NCI-H774 (cell line): ENCODE measurements around the gene KAZALD1.
A peak's percentile ranks its signal among the peaks of the same experiment; 100 is the strongest.

Experiments used
- DNase-seq: peaks from one replicate; lab custom pipeline; 2025; lab: John Stamatoyannopoulos, UW

KAZALD1 gene

DNA sequence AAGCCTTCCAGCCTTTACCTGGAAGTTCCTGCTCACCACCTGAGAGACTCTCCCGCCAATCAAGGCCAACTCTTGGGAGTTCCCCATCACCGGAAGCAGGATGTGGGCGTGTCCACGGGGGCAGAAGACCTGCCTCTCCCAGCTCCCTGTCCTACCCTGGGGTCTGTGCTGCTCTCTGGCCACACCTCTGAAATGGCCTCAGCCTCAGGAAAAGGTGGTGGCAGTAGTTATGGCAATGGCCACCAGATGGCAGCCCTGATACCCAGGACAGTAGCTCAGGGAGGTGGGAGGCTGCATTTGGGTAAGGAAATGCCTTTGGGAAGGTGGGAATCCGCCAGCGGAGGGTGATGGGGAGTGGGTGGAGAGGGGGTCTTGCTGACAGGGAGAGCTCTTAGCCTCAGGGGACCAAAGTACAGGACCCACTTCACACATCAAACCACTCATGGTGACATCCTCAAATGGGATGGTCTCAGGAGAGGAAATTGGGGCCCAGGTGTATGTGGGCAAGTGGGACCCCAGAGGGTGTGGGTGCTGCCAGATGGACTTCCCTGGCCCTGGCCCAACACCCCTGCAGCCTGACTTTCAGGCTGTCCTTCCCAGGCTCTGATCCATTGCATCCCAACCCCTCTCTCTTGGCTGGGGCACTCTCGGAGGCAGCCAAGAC, 33.9 kb downstream of the KAZALD1 start:
- DNase-seq: peak; percentile 56

DNA sequence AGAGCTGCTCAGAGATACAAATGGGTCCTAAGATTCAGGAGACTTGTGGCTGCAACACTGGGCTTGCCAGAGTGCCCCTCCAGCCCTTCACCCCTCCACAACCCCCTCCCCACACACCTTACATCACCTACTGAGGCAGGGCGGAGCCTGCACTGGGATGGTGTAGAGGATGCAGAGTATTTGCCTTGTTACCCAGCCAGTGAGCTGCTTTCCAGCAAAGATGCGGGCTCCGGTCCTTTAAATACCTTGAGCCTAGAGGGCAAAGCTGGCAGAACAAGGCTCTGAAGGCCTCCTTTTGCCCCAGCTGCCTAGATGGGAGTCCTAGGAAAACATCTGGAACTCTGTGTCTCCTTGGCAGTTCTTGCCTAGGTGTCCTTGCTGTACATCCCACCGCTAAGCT, 34.6 kb downstream of the KAZALD1 start:
- no peak for DNase-seq

DNA sequence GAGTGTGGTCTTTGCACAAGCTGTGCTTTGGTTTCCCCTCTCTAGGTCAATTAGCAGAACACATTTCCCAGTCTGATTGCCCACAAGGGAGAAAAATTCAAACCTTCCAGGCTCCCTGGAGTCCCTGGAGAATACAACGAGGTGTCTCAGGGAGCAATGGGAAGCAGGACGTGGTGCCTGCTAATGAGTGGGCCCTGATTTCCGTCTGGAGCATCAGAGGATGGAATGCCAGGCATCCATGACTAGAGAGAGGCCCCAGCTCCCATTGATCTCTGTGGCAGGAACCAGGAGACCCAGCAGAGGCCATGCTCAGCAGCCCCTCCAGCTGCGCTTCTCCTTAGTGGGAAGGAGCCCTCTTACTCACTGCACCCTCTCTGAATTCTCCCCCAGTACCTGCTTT, 36.1 kb downstream of the KAZALD1 start:
- DNase-seq: no peak

DNA sequence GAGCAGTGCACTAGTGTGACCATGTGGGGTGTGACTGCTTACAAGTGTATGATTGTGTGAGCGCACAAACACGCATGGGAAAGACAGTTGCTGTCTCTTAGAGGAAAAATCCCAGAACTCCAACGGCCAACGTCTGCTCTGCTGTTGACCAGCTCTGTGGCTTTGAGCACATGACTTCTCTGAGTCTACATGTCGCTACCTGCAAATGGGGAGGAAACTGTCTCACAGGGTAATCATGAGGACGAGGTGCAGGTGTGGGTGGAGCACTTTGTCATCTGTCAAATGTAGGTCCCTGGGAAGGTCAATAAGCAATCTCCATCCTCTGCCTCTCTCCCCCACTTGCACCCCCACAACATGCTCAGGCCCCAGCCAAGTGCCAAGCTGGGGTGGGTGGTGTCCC, 38.1 kb downstream of the KAZALD1 start:
- no peak for DNase-seq

DNA sequence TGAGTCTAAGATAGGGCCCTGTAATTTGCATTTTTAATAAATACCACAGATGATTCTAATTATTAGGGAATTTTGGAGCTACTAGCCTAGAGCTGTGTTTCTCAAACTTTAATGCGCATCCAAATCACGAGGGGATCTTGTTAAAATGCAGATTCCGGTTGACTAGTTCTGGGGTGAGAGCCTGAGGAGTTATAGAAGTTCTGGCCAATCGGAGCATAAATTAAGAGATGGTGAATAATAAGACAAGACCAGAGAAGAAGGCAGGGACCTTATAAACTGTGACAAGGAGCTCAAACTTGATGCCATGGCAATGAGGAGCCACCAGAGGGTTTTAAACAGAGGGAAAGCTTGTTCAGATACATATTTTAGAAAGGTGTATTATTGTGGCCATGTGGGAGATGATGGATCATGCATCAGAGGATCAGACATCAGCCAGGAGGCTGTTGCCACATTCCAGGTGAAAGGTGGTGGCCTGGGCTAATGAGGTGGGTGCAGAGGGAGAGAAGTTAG, 39.6 kb downstream of the KAZALD1 start:
- no peak for DNase-seq

DNA sequence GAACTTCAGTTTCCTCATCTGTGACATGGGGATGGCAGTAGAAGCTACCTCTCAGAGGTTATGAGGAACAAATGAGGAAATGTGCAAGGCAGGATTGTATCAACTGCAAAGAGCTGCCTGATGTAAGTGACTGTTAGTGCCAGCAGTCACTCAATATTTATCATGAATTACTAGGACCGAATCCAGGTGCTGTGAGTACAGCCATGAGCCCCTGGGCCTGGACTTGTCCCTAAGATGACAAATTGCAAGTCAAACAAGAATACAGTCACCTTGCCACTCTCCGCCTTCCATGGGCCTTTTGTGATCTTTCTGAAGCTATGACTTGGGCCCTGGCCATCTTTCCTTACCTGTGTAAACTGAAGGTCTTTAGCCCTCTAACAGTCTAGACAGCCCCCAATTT, 41.6 kb downstream of the KAZALD1 start:
- no peak for DNase-seq

DNA sequence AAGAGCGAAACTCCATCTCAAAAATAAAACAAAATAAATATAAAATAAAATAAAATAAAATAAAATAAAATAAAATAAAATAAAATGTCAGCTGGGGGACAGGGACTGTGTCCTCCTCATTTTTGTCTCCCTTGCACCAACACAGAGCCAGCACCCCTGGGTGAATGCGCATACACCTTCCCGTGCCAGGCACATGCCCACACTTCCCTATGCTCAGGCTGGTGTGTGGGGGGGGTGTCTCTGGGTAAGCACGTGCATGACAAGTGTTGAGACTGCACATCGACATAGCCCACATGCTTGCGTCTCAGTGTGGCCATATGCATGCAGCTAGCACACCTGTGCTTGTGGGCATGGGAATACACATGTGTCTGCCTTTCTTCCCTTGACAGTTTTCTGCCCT, 44.6 kb downstream of the KAZALD1 start:
- DNase-seq: no peak

DNA sequence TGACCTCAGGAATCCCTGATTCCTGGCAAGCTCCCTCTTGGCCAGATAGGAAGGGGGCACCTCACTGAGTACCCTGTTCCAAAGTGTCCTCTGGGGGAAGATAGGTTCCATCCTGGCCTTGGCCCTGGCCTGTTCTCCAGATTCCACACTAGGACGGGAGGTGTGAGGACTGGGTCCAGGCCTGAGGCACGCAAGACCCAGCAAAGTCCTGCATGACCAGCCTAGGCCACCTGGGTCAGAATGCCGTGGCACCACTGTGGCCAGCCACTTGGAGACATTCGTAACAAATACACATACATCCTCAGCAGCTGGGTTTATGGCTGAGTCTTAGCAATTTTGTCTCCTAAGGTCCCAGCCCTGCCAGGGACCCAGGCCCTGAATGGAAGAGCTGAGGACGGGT, 46.0 kb downstream of the KAZALD1 start:
- DNase-seq: no peak

DNA sequence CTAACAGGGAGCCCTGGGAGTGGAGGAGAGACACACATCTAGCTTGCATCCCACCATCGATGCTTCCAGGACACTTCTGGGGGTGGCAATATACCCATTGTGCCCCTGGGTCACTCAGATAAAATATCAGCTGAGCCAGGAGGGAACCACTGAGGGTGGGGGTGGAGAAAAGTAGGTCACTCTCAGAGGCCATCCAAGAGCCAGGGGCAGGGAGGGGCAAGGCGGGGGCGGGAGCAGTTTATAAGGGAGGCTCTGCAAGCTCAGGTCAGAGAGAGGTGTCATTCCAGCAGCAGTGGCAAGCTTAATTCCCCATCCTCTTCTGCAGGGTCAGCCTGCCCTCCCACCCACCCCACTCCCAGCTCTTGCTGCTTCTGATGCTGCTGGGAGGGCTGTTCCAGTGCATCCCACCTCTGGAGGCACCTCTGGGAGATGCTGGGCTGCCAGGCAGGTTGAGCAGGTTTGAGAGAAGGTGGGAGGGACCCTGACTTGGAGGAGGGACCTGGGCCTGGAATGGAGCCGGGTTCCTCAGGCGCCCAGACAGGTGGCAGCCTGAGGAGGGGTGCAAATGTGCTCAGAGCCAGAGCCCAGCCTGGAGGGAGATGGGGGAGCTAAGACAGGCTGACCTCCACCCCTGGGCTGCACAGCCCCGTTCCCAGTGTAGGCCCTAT, 49.2 kb downstream of the KAZALD1 start:
- DNase-seq: no peak

DNA sequence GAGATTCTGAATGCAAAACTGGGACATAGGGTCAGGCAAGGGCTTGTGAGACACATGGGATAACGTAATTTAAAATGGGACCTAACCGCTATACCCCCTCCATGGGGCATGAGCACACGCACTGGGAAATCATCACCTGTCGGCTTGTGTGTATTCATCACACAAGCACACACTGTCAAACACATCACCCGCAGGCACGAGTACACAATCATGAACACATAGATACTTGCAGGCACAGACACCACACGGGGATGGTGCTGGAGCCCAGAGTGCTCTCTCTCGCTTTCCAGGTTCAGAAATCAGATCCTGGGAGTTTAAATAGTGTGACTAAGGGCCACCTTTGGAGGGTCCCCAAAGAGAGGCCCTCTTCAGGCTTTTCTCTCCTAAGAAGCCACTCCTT, 49.8 kb downstream of the KAZALD1 start:
- no peak for DNase-seq

DNA sequence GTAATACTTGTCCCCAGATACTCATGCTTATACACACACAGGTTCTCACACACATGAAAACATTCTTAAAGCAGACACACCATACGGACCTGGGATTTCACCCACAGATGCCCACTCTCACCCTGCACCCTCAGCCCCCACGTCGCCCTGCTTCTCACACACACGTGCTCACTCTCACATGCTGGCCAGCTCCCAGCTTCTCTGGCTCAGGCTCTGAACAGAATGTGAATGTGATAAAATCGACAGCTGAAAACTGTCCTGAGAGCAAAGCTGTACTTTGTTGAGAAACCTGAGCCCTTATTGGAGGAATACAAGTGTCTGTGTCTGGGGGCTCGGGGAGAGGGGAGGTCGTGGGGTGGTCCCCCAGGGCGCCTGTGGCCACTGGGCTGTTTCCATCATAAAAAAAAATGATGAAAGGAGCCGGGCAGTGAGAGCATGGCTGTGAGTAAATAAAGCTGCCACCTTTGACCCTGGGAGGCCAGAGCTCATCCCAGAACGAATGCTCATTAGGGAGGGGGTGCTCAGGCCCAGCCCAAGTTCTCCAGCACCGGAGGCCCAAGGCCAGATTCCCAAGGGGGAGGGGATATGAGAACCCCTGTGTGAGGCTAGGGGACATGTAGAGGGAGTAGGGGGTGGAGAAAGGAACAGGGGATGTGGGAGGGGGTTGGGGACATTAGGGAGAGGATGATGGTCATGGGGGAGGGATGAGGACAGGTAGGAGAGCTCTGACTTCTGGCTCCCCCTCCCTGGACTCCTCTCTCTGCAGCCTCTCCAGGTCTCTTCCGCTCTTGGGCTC, 51.2 kb downstream of the KAZALD1 start:
- no peak for DNase-seq

DNA sequence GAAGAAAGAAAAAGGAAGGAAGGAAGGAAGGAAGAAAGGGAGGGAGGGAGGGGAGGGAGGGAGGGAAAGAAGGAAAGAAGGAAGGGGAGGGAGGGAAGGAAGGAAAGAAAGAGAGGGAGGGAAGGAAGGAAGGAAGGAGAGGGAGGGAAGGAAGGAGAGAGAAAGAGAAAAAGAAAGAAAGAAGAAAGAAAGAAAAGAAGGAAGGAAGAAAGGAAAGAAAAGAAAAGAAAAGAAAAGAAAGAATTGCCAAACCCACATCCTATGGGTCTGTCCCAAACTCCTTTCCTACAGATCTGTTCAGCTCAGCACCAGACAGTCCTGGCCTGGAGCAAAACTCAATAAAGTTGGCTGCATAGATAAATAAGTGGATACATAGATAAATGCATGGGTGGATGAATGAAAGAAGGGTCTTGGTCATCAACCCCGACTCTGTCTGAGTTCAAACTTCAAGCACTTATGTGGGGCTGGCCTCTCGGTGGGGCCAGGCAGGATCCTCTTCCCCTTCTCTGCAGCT, 52.2 kb downstream of the KAZALD1 start:
- DNase-seq: no peak

DNA sequence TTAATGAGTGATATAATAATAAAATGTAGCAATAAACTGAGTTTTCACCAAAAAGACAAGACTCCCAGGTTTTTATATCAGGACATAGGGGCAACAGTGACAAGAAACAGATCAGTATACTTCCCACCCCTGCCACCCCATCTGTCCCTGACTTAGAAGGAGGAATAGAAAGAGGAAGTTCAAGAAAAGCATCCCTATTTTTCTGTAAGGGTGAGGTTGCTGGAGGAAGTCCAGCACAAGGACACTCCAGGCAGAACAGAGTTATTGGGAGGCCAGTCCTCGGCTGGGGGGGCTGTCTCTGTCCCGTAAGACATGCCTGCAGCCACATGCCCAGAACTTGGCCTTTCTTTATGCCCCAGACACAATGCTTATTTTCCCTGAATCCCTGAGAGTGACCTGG, 52.9 kb downstream of the KAZALD1 start:
- DNase-seq: no peak
